GM23338 (cell line): ENCODE measurements around the gene TMEM221. TPM values are rescaled to one million over a fixed set of nuclear protein-coding genes. Genes with fewer than 3 reads are reported as not detected.

ENCODE experiments used
- ATAC-seq: fragments of 200-7000 bp; cut with Tn5 transposase; 3 replicates; pipeline ENCODE4 v1.9.1; 2020
- DNase-seq: peaks from one replicate; pipeline ENCODE4 v3.0.0-alpha.2; 2015; ENCODE audit warnings: low spot score
- H2AFZ ChIP-seq: fragments of 200-600 bp; sonication (generic); 2 replicates; pipeline ENCODE4 v1.8.0; 2016; ENCODE audit warnings: antibody characterized with exemption, mild to moderate bottlenecking, moderate library complexity
- H3F3A ChIP-seq: fragments of 200-600 bp; sonication (generic); replicated peaks from 2 replicates; pipeline ENCODE4 v1.8.0; 2017; ENCODE audit warnings: antibody characterized with exemption, mixed run types, low read depth
- H3K27ac ChIP-seq: fragments of 200-600 bp; sonication (generic); 2 replicates; pipeline ENCODE4 v1.6.1; 2016; ENCODE audit warnings: low read depth
- H3K27me3 ChIP-seq: fragments of 200-600 bp; sonication (generic); 2 replicates; pipeline ENCODE4 v1.8.0; 2016; ENCODE audit warnings: mild to moderate bottlenecking, mixed run types, moderate library complexity; ENCODE audit not compliant: insufficient read depth
- H3K36me3 ChIP-seq: fragments of 200-600 bp; sonication (generic); 2 replicates; pipeline ENCODE4 v1.8.0; 2016; ENCODE audit warnings: mild to moderate bottlenecking; ENCODE audit not compliant: insufficient read depth
- H3K4me1 ChIP-seq: fragments of 200-600 bp; sonication (generic); 2 replicates; pipeline ENCODE4 v1.8.0; 2016; ENCODE audit warnings: mild to moderate bottlenecking, moderate library complexity; ENCODE audit not compliant: insufficient read depth
- H3K4me2 ChIP-seq: fragments of 200-600 bp; sonication (generic); 2 replicates; pipeline ENCODE4 v1.7.1; 2017; ENCODE audit warnings: mixed run types
- H3K4me3 ChIP-seq: fragments of 200-600 bp; sonication (generic); 2 replicates; pipeline ENCODE4 v1.6.1; 2016; ENCODE audit warnings: mixed run types
- H3K79me2 ChIP-seq: fragments of 200-600 bp; sonication (generic); replicated peaks from 2 replicates; pipeline ENCODE4 v1.8.0; 2017; ENCODE audit warnings: mild to moderate bottlenecking; ENCODE audit not compliant: insufficient read depth
- H3K9me2 ChIP-seq: fragments of 200-600 bp; sonication (generic); 2 replicates; pipeline ENCODE4 v1.8.0; 2017; ENCODE audit not compliant: insufficient read depth
- H4K20me1 ChIP-seq: fragments of 200-600 bp; sonication (generic); replicated peaks from 2 replicates; pipeline ENCODE4 v1.8.0; 2017; ENCODE audit warnings: mild to moderate bottlenecking; ENCODE audit not compliant: insufficient read depth
- H3K27ac Mint-ChIP-seq: 2 replicates; pipeline ENCODE4 v1.8.0; 2020; ENCODE audit warnings: inconsistent platforms, mild to moderate bottlenecking, moderate library complexity, mixed read lengths
- H3K27me3 Mint-ChIP-seq: 3 replicates; pipeline ENCODE4 v1.8.0; 2022; ENCODE audit warnings: low read depth, mild to moderate bottlenecking, moderate library complexity, mixed read lengths, inconsistent platforms; ENCODE audit not compliant: insufficient read depth, poor library complexity
- H3K36me3 Mint-ChIP-seq: 3 replicates; pipeline ENCODE4 v1.8.0; 2021; ENCODE audit warnings: low read depth, mild to moderate bottlenecking, inconsistent platforms, moderate library complexity, mixed read lengths
- H3K4me1 Mint-ChIP-seq: 3 replicates; pipeline ENCODE4 v1.8.0; 2020; ENCODE audit warnings: mild to moderate bottlenecking, inconsistent platforms, mixed read lengths
- H3K4me3 Mint-ChIP-seq: 3 replicates; pipeline ENCODE4 v1.8.0; 2021; ENCODE audit warnings: moderate library complexity, mild to moderate bottlenecking, inconsistent platforms, mixed read lengths
- H3K9me3 Mint-ChIP-seq: 3 replicates; pipeline ENCODE4 v1.8.0; 2020; ENCODE audit warnings: moderate library complexity, mild to moderate bottlenecking, inconsistent platforms, mixed read lengths
- POLR2AphosphoS5 ChIP-seq: IDR thresholded peaks from 2 replicates; pipeline ENCODE4 v1.6.1; 2016; ENCODE audit warnings: antibody characterized with exemption, low read depth
- polyA plus RNA-seq: library from polyadenylated mRNA; unstranded; fragments of >200 nt; fragmentation: Nextera tagmentation; extraction: Ambion mirVana; gene quantifications from 2 replicates; pipeline ENCODE4 v1.2.1, GENCODE V29; 2016
- total RNA-seq: library from RNA; depleted of rRNA; stranded (reverse); fragments of >200 nt; shearing (Covaris generic); gene quantifications from 2 replicates; pipeline ENCODE4 v1.2.3, GENCODE V29; 2014
- TF ChIP-seq, protein P1 (sequence below): fragments of 250-450 bp; sonication (Bioruptor Pico); IDR thresholded peaks from 2 replicates; pipeline ENCODE4 v1.5.0; 2020; ENCODE audit warnings: mild to moderate bottlenecking, moderate library complexity
- TF ChIP-seq, protein P2 (sequence below), 2 experiments: fragments of 200-600 bp in 1 of 2; sonication (generic) in 1 of 2; conservative IDR thresholded peaks; 2 replicates each; pipeline versions ENCODE4 v1.5.1 to v1.6.1; 2016 to 2017; ENCODE audit warnings: antibody characterized with exemption in 2 of 2, low read depth in 2 of 2, mild to moderate bottlenecking in 2 of 2, moderate library complexity in 1 of 2
- TF ChIP-seq, protein P3 (sequence below): IDR thresholded peaks from one replicate; pipeline ENCODE4 v1.6.1; 2018; ENCODE audit warnings: antibody characterized with exemption; ENCODE audit not compliant: unreplicated experiment

The TMEM221 gene
- total and polyA plus RNA-seq, 2 experiments from 2014 or later, result 0.40 to 0.90 TPM

DNA sequence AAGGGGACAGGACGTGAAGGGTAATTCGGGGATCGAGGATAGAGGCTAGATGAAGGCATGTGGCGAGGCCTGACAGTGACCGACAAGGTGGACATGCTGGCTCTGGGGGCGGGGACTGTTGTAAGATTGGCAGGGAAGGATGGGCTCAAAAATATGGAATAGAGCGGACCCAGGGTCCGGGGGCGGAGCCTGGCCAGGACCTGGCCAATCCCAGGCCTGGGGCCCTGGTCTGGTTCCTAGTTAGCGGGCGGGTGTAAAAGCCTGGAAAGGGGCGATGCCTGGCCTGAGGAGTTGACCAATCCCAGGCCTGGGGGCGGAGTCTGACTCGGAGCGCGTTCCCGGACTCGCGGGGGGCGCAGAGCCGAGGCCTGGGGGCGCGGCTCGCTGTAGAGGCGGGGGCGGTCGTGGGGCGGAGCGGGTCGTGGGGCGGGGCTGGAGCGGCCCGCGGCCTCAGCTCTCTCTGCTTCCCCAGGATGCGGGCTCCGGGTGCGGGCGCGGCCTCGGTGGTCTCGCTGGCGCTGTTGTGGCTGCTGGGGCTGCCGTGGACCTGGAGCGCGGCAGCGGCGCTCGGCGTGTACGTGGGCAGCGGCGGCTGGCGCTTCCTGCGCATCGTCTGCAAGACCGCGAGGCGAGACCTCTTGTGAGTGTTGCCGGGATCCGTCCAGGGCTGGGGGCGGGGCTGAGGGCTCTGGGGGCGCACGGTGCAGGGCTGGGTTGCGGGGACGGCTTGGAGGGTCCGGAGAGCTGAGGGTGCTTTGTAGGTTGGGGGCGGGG lies 21.8 kb upstream of the TMEM221 start, which contains the start of gene SLC27A1:
SLC27A1 (plus strand) TSS at position 457 of the 774 bp plus-strand sequence; CDS start at position 474, 17 bp downstream.
- DNase-seq (peak; percentile 100), ATAC-seq (peak; percentile 89)
- peak within 1 kb of the TSS; percentile 100 for H2AFZ ChIP-seq
- peaks cover 24% of the 10 kb centered on the region for H3K27me3 ChIP-seq
- Mint-ChIP-seq H3K9me3 (no peaks in the 10 kb centered on the region), H3K36me3 (no peaks in the 10 kb centered on the region; the same call in 2 of the 3 replicates), H3K4me3 (peak within 1 kb of the TSS; percentile 94), H3K27ac (peak within 1 kb of the TSS; percentile 98), H3K27me3 (peaks cover 24% of the 10 kb centered on the region), H3K4me1 (peaks cover 23% of the 10 kb centered on the region)
- no peaks in the 10 kb centered on the region for H3K79me2 ChIP-seq
- no peak within 1 kb of the TSS; the same call in 1 of the 2 replicates for H3K27ac ChIP-seq
- TF ChIP-seq POLR2AphosphoS5, result peak; percentile 60
- TF ChIP-seq, protein P1, sequence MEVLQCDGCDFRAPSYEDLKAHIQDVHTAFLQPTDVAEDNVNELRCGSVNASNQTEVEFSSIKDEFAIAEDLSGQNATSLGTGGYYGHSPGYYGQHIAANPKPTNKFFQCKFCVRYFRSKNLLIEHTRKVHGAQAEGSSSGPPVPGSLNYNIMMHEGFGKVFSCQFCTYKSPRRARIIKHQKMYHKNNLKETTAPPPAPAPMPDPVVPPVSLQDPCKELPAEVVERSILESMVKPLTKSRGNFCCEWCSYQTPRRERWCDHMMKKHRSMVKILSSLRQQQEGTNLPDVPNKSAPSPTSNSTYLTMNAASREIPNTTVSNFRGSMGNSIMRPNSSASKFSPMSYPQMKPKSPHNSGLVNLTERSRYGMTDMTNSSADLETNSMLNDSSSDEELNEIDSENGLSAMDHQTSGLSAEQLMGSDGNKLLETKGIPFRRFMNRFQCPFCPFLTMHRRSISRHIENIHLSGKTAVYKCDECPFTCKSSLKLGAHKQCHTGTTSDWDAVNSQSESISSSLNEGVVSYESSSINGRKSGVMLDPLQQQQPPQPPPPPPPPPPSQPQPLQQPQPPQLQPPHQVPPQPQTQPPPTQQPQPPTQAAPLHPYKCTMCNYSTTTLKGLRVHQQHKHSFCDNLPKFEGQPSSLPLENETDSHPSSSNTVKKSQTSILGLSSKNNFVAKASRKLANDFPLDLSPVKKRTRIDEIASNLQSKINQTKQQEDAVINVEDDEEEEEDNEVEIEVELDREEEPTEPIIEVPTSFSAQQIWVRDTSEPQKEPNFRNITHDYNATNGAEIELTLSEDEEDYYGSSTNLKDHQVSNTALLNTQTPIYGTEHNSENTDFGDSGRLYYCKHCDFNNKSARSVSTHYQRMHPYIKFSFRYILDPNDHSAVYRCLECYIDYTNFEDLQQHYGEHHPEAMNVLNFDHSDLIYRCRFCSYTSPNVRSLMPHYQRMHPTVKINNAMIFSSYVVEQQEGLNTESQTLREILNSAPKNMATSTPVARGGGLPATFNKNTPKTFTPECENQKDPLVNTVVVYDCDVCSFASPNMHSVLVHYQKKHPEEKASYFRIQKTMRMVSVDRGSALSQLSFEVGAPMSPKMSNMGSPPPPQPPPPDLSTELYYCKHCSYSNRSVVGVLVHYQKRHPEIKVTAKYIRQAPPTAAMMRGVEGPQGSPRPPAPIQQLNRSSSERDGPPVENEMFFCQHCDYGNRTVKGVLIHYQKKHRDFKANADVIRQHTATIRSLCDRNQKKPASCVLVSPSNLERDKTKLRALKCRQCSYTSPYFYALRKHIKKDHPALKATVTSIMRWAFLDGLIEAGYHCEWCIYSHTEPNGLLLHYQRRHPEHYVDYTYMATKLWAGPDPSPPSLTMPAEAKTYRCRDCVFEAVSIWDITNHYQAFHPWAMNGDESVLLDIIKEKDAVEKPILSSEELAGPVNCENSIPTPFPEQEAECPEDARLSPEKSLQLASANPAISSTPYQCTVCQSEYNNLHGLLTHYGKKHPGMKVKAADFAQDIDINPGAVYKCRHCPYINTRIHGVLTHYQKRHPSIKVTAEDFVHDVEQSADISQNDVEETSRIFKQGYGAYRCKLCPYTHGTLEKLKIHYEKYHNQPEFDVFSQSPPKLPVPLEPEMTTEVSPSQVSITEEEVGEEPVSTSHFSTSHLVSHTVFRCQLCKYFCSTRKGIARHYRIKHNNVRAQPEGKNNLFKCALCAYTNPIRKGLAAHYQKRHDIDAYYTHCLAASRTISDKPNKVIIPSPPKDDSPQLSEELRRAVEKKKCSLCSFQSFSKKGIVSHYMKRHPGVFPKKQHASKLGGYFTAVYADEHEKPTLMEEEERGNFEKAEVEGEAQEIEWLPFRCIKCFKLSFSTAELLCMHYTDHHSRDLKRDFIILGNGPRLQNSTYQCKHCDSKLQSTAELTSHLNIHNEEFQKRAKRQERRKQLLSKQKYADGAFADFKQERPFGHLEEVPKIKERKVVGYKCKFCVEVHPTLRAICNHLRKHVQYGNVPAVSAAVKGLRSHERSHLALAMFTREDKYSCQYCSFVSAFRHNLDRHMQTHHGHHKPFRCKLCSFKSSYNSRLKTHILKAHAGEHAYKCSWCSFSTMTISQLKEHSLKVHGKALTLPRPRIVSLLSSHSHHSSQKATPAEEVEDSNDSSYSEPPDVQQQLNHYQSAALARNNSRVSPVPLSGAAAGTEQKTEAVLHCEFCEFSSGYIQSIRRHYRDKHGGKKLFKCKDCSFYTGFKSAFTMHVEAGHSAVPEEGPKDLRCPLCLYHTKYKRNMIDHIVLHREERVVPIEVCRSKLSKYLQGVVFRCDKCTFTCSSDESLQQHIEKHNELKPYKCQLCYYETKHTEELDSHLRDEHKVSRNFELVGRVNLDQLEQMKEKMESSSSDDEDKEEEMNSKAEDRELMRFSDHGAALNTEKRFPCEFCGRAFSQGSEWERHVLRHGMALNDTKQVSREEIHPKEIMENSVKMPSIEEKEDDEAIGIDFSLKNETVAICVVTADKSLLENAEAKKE (CRISPR knock-in tag), result no peak
- H3K4me1 ChIP-seq, result peaks cover 12% of the 10 kb centered on the region
- H3K4me2 ChIP-seq, result peak within 1 kb of the TSS; percentile 98
- no peaks in the 10 kb centered on the region for H3K36me3 ChIP-seq
- 0 out of 2 replicates have a peak, but pooled peaks cover 6% of the 10 kb centered on the region for H3F3A ChIP-seq
- no peaks in the 10 kb centered on the region for H3K9me2 ChIP-seq
- no peaks in the 10 kb centered on the region for H4K20me1 ChIP-seq
- peak within 1 kb of the TSS; percentile 92 for H3K4me3 ChIP-seq

DNA sequence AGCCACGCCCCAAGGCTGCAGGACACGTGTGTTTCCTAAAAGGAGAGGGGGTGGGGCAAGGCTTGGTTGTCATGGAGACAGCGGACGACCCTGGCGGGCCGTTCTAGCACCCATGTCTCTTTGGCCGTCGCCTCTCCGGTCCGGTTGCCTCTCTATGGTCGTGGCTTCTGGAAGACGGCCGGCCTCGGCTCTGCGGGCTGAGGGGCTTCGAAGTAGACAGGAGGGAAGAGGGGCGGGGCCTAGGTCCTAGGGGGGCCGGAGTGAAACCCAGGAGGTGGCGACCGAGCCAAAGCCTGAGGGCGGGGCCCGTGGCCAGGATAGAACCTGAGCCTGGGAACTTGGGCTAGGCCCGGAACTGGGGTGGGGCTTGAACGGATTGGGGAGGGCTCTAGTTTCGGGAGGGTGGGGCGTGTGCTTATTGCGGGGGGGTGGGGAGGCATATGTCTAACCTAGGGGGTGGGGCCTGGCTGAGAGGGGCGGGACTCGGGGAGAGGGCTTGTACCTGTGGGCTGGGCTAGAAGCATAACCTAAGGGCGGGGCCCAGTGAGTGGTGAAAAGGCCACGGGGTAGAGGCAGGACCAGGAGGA lies 21.1 kb upstream of the TMEM221 start:
- Histone ChIP-seq H3K27me3 (peaks cover 24% of the 10 kb centered on the region), H3K27ac (no peak overlapping the region; the same call in 1 of the 2 replicates), H3K4me1 (peaks cover 12% of the 10 kb centered on the region), H3K79me2 (no peaks in the 10 kb centered on the region), H4K20me1 (no peaks in the 10 kb centered on the region), H3K9me2 (no peaks in the 10 kb centered on the region), H3K36me3 (no peaks in the 10 kb centered on the region), H3K4me2 (peak overlapping the region; percentile 96), H2AFZ (peak overlapping the region; percentile 100), H3F3A (0 out of 2 replicates have a peak, but pooled peaks cover 6% of the 10 kb centered on the region), H3K4me3 (peak overlapping the region; percentile 92)
- peak overlapping the region; percentile 98 for H3K27ac Mint-ChIP-seq
- no peaks in the 10 kb centered on the region; the same call in 2 of the 3 replicates for H3K36me3 Mint-ChIP-seq
- ATAC-seq, result peak; percentile 60
- DNase-seq, result peak; percentile 98
- H3K4me3 Mint-ChIP-seq, result peak overlapping the region; percentile 94
- H3K27me3 Mint-ChIP-seq, result peaks cover 21% of the 10 kb centered on the region
- peaks cover 23% of the 10 kb centered on the region for H3K4me1 Mint-ChIP-seq
- no peaks in the 10 kb centered on the region for H3K9me3 Mint-ChIP-seq
- TF ChIP-seq, protein P2, sequence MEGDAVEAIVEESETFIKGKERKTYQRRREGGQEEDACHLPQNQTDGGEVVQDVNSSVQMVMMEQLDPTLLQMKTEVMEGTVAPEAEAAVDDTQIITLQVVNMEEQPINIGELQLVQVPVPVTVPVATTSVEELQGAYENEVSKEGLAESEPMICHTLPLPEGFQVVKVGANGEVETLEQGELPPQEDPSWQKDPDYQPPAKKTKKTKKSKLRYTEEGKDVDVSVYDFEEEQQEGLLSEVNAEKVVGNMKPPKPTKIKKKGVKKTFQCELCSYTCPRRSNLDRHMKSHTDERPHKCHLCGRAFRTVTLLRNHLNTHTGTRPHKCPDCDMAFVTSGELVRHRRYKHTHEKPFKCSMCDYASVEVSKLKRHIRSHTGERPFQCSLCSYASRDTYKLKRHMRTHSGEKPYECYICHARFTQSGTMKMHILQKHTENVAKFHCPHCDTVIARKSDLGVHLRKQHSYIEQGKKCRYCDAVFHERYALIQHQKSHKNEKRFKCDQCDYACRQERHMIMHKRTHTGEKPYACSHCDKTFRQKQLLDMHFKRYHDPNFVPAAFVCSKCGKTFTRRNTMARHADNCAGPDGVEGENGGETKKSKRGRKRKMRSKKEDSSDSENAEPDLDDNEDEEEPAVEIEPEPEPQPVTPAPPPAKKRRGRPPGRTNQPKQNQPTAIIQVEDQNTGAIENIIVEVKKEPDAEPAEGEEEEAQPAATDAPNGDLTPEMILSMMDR (conservative IDR thresholded peaks at IDR 0.05; ENCODE audit: low read depth in 2 of 2), result no peak
- TF ChIP-seq, protein P3, sequence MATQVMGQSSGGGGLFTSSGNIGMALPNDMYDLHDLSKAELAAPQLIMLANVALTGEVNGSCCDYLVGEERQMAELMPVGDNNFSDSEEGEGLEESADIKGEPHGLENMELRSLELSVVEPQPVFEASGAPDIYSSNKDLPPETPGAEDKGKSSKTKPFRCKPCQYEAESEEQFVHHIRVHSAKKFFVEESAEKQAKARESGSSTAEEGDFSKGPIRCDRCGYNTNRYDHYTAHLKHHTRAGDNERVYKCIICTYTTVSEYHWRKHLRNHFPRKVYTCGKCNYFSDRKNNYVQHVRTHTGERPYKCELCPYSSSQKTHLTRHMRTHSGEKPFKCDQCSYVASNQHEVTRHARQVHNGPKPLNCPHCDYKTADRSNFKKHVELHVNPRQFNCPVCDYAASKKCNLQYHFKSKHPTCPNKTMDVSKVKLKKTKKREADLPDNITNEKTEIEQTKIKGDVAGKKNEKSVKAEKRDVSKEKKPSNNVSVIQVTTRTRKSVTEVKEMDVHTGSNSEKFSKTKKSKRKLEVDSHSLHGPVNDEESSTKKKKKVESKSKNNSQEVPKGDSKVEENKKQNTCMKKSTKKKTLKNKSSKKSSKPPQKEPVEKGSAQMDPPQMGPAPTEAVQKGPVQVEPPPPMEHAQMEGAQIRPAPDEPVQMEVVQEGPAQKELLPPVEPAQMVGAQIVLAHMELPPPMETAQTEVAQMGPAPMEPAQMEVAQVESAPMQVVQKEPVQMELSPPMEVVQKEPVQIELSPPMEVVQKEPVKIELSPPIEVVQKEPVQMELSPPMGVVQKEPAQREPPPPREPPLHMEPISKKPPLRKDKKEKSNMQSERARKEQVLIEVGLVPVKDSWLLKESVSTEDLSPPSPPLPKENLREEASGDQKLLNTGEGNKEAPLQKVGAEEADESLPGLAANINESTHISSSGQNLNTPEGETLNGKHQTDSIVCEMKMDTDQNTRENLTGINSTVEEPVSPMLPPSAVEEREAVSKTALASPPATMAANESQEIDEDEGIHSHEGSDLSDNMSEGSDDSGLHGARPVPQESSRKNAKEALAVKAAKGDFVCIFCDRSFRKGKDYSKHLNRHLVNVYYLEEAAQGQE, result no peak
